CD4-positive, alpha-beta T cell treated with Interleukin-21 for 1 hour (primary cell): ENCODE measurements around the gene COQ4.

Source experiments
- DNase-seq: peaks from one replicate; pipeline ENCODE4 v3.0.0-alpha.2; 2020

COQ4 gene

GRCh38 chr9:128342971-128343680 lies 20.5 kb downstream of the COQ4 start:
- DNase-seq: no peak

- DNase-seq: no peak
Observed at GRCh38 chr9:128343855-128344254, 21.2 kb downstream of the COQ4 start.

GRCh38 chr9:128344931-128345605 lies 22.4 kb downstream of the COQ4 start:
- DNase-seq: no peak

GRCh38 chr9:128349125-128349524 lies 26.5 kb downstream of the COQ4 start:
- no peak for DNase-seq

GRCh38 chr9:128349772-128350171 lies 27.1 kb downstream of the COQ4 start:
- no peak for DNase-seq

- no peak for DNase-seq
Observed at GRCh38 chr9:128355451-128355850, 32.8 kb downstream of the COQ4 start.

GRCh38 chr9:128358090-128358489 lies 35.5 kb downstream of the COQ4 start:
- no peak for DNase-seq

GRCh38 chr9:128358861-128359260 lies 36.2 kb downstream of the COQ4 start:
- no peak for DNase-seq

GRCh38 chr9:128360826-128361225 lies 38.2 kb downstream of the COQ4 start:
- no peak for DNase-seq

GRCh38 chr9:128361296-128361985 lies 38.8 kb downstream of the COQ4 start:
- DNase-seq: no peak

GRCh38 chr9:128361986-128362646 lies 39.5 kb downstream of the COQ4 start:
- peak; percentile 67 for DNase-seq

- DNase-seq: no peak
Observed at GRCh38 chr9:128362774-128363173, 40.1 kb downstream of the COQ4 start.

- DNase-seq: no peak
Observed at GRCh38 chr9:128365525-128365924, 42.9 kb downstream of the COQ4 start.

- DNase-seq: no peak
Observed at GRCh38 chr9:128369024-128369706, 46.5 kb downstream of the COQ4 start.

GRCh38 chr9:128370367-128370751 lies 47.7 kb downstream of the COQ4 start:
- no peak for DNase-seq

GRCh38 chr9:128370752-128371629 lies 48.4 kb downstream of the COQ4 start, which contains the start of gene URM1:
URM1 (plus strand) TSS chr9:128371374; CDS start chr9:128371381, 7 bp downstream.
- DNase-seq: peak; percentile 95

GRCh38 chr9:128371630-128372117 lies 49.0 kb downstream of the COQ4 start:
- DNase-seq: no peak

GRCh38 chr9:128372188-128372641 lies 49.6 kb downstream of the COQ4 start:
- no peak for DNase-seq

- no peak for DNase-seq
Observed at GRCh38 chr9:128372784-128373183, 50.1 kb downstream of the COQ4 start.

GRCh38 chr9:128374221-128374675 lies 51.6 kb downstream of the COQ4 start:
- DNase-seq: no peak

GRCh38 chr9:128375865-128376264 lies 53.2 kb downstream of the COQ4 start:
- no peak for DNase-seq
